Right lung (tissue), 5 donors: ENCODE results near the gene ANGPTL8. TPM values are rescaled to one million over a fixed set of nuclear protein-coding genes. Genes with fewer than 3 reads are reported as not detected.
A peak's percentile ranks its signal among the peaks of the same experiment; 100 is the strongest.

Experiments used
- DNase-seq, 2 donors: peaks; one replicate each; pipeline ENCODE4 v3.0.0-alpha.2; 2013
- polyA plus RNA-seq, 5 donors: library from polyadenylated mRNA; unstranded; fragments of 120-200 nt; gene quantifications; one replicate each; pipeline versions ENCODE4 v1.2.1 to v1.2.3, GENCODE V29; 2013; ENCODE audit warnings: inconsistent platforms in 1 of 5, low replicate concordance in 1 of 5; ENCODE audit not compliant: insufficient read length in 5 of 5, insufficient read depth in 1 of 5

Gene ANGPTL8
- polyA plus RNA-seq, 5 donors, result 0.41 to 1.2 (median 0.81) TPM

GRCh38 chr19:11261431-11261970 is 22.1 kb downstream of the ANGPTL8 start:
- no peak for DNase-seq

- no peak for DNase-seq
Observed at GRCh38 chr19:11261971-11262839, 22.8 kb downstream of the ANGPTL8 start, which contains the start of gene DOCK6. Gene DOCK6, minus strand, starts transcription at chr19:11262524. Its CDS starts 84 bp downstream, at chr19:11262440.

- DNase-seq, result no peak
Observed at GRCh38 chr19:11263726-11264125, 24.3 kb downstream of the ANGPTL8 start.

- peak; percentile 55 to 56 for DNase-seq
Observed at GRCh38 chr19:11264452-11265176, 25.2 kb downstream of the ANGPTL8 start.

- DNase-seq, result no peak
Observed at GRCh38 chr19:11265177-11265784, 25.9 kb downstream of the ANGPTL8 start.

GRCh38 chr19:11265785-11266236 is 26.4 kb downstream of the ANGPTL8 start:
- no peak for DNase-seq

GRCh38 chr19:11267316-11268085 is 28.1 kb downstream of the ANGPTL8 start:
- no peak for DNase-seq

GRCh38 chr19:11268783-11269267 is 29.4 kb downstream of the ANGPTL8 start:
- peak; percentile 55 to 70 for DNase-seq

GRCh38 chr19:11269408-11269807 is 30.0 kb downstream of the ANGPTL8 start:
- no peak for DNase-seq

- DNase-seq, result no peak
Observed at GRCh38 chr19:11273296-11273695, 33.9 kb downstream of the ANGPTL8 start.

- no peak for DNase-seq
Observed at GRCh38 chr19:11273989-11274388, 34.6 kb downstream of the ANGPTL8 start.

GRCh38 chr19:11274533-11275086 is 35.2 kb downstream of the ANGPTL8 start:
- DNase-seq, result no peak

- DNase-seq, result no peak
Observed at GRCh38 chr19:11278670-11279069, 39.3 kb downstream of the ANGPTL8 start.

- DNase-seq, result no peak
Observed at GRCh38 chr19:11279505-11280236, 40.3 kb downstream of the ANGPTL8 start.

GRCh38 chr19:11281356-11282049 is 42.1 kb downstream of the ANGPTL8 start:
- no peak for DNase-seq

- DNase-seq, result no peak
Observed at GRCh38 chr19:11284515-11284914, 45.1 kb downstream of the ANGPTL8 start.

GRCh38 chr19:11286312-11286974 is 47.0 kb downstream of the ANGPTL8 start:
- DNase-seq, result peak; percentile 79 to 83

GRCh38 chr19:11288349-11288748 is 48.9 kb downstream of the ANGPTL8 start:
- DNase-seq, result no peak

- DNase-seq, result no peak
Observed at GRCh38 chr19:11290256-11290655, 50.8 kb downstream of the ANGPTL8 start.
